Smooth muscle cell (in vitro differentiated cells): ENCODE results near the gene OR52J3. TPM values are rescaled to one million over a fixed set of nuclear protein-coding genes. Genes with fewer than 3 reads are reported as not detected.

Experiments used
- DNase-seq: peaks from one replicate; lab custom pipeline; 2025; ENCODE audit not compliant: unreplicated experiment; lab: John Stamatoyannopoulos, UW
- H2AFZ ChIP-seq: fragments of 200-600 bp; sonication (generic); 2 replicates; pipeline ENCODE4 v1.6.0; 2016; ENCODE audit warnings: antibody characterized with exemption, low read depth, mild to moderate bottlenecking
- H3F3A ChIP-seq: fragments of 200-600 bp; sonication (generic); 2 replicates; pipeline ENCODE4 v1.6.0; 2017; ENCODE audit warnings: antibody characterized with exemption, low read depth
- H3K27ac ChIP-seq: fragments of 200-600 bp; sonication (generic); 2 replicates; pipeline ENCODE4 v1.5.1; 2016; ENCODE audit warnings: low read depth, mild to moderate bottlenecking
- H3K27me3 ChIP-seq: fragments of 200-600 bp; sonication (generic); 2 replicates; pipeline ENCODE4 v1.6.1; 2016; ENCODE audit warnings: low read depth, mild to moderate bottlenecking
- H3K36me3 ChIP-seq: fragments of 200-600 bp; sonication (generic); 2 replicates; pipeline ENCODE4 v1.5.1; 2016; ENCODE audit warnings: low read depth
- H3K4me1 ChIP-seq: fragments of 200-600 bp; sonication (generic); 2 replicates; pipeline ENCODE4 v1.5.1; 2016; ENCODE audit warnings: low read depth
- H3K4me2 ChIP-seq: fragments of 200-600 bp; sonication (generic); 2 replicates; pipeline ENCODE4 v1.6.0; 2016; ENCODE audit warnings: mild to moderate bottlenecking
- H3K4me3 ChIP-seq: fragments of 200-600 bp; sonication (generic); 2 replicates; pipeline ENCODE4 v1.5.1; 2016; ENCODE audit warnings: mild to moderate bottlenecking
- H3K79me2 ChIP-seq: fragments of 200-600 bp; sonication (generic); 2 replicates; pipeline ENCODE4 v1.6.0; 2016; ENCODE audit warnings: low read depth, mild to moderate bottlenecking
- H3K9ac ChIP-seq: fragments of 200-600 bp; sonication (generic); 2 replicates; pipeline ENCODE4 v1.6.0; 2016; ENCODE audit warnings: low read depth
- H3K9me3 ChIP-seq: fragments of 200-600 bp; sonication (generic); replicated peaks from 2 replicates; pipeline ENCODE4 v1.5.1; 2016; ENCODE audit warnings: low read depth
- H4K20me1 ChIP-seq: fragments of 200-600 bp; sonication (generic); 2 replicates; pipeline ENCODE4 v1.6.0; 2016; ENCODE audit warnings: low read depth
- CTCF ChIP-seq: fragments of 200-600 bp; sonication (generic); IDR thresholded peaks from 2 replicates; pipeline ENCODE4 v1.5.1; 2017; ENCODE audit warnings: borderline replicate concordance, mild to moderate bottlenecking, antibody characterized with exemption; ENCODE audit not compliant: insufficient read depth, poor library complexity, severe bottlenecking
- WGBS: methylation state at CpG from one replicate; pipeline ENCODE4 v1.1.7; 2016; ENCODE audit warnings: low lambda C conversion rate; 5-methylcytosine and 5-hydroxymethylcytosine counted together
- polyA plus RNA-seq: library from polyadenylated mRNA; unstranded; fragments of >200 nt; fragmentation: Nextera tagmentation; extraction: Ambion mirVana; gene quantifications from 2 replicates; pipeline ENCODE4 v1.2.1, GENCODE V29; 2016
- total RNA-seq: library from RNA; depleted of rRNA; stranded (reverse); fragments of >200 nt; gene quantifications from 2 replicates; pipeline ENCODE4 v1.2.3, GENCODE V29; 2014

Gene OR52J3
- total and polyA plus RNA-seq, 2 experiments from 2014 or later, result not detected

- no peak for DNase-seq
- Histone ChIP-seq H3K4me1 (no peaks in the 10 kb centered on the region), H3K4me2 (no peak overlapping the region), H3K27ac (no peak overlapping the region), H3K36me3 (no peaks in the 10 kb centered on the region), H3F3A (no peaks in the 10 kb centered on the region), H3K79me2 (no peaks in the 10 kb centered on the region), H3K4me3 (no peak overlapping the region), H3K9ac (no peak overlapping the region), H3K9me3 (no peaks in the 10 kb centered on the region), H4K20me1 (no peaks in the 10 kb centered on the region), H2AFZ (no peak overlapping the region), H3K27me3 (peaks cover 7% of the 10 kb centered on the region)
- 81% methylated on average over 1 of the region's 1 CpG for WGBS
- TF ChIP-seq CTCF, result no peak
Measured at GRCh38 chr11:5013012-5013411, 33.3 kb upstream of the OR52J3 start.

- Histone ChIP-seq H3K4me2 (no peak overlapping the region), H3K36me3 (no peaks in the 10 kb centered on the region), H3K79me2 (no peaks in the 10 kb centered on the region), H3K9ac (no peak overlapping the region), H3K27me3 (no peaks in the 10 kb centered on the region), H2AFZ (no peak overlapping the region), H3K9me3 (no peaks in the 10 kb centered on the region), H3F3A (no peaks in the 10 kb centered on the region), H3K4me3 (no peak overlapping the region), H4K20me1 (no peaks in the 10 kb centered on the region), H3K4me1 (no peaks in the 10 kb centered on the region), H3K27ac (no peak overlapping the region)
- DNase-seq, result no peak
- WGBS, result 97% methylated on average over 2 of the region's 2 CpGs
- no peak for TF ChIP-seq CTCF
Measured at GRCh38 chr11:5021996-5022395, 24.3 kb upstream of the OR52J3 start.

- no peak for DNase-seq
- no peak overlapping the region for H3K4me3 ChIP-seq
- no peaks in the 10 kb centered on the region for H3K4me1 ChIP-seq
- H3K4me2 ChIP-seq, result no peak overlapping the region
- H3K27me3 ChIP-seq, result no peaks in the 10 kb centered on the region
- 76% methylated on average over 2 of the region's 2 CpGs for WGBS
- no peaks in the 10 kb centered on the region for H3K79me2 ChIP-seq
- no peak overlapping the region for H3K27ac ChIP-seq
- H3K9ac ChIP-seq, result no peak overlapping the region
- H4K20me1 ChIP-seq, result no peaks in the 10 kb centered on the region
- H3K36me3 ChIP-seq, result no peaks in the 10 kb centered on the region
- no peaks in the 10 kb centered on the region for H3F3A ChIP-seq
- TF ChIP-seq CTCF, result no peak
- no peak overlapping the region for H2AFZ ChIP-seq
- no peaks in the 10 kb centered on the region for H3K9me3 ChIP-seq
Measured at GRCh38 chr11:5036669-5037068, 9.7 kb upstream of the OR52J3 start.

- no peaks in the 10 kb centered on the region for H3K36me3 ChIP-seq
Measured at GRCh38 chr11:5037926-5038325, 8.4 kb upstream of the OR52J3 start.

More at GRCh38 chr11:5037926-5038325, 8.4 kb upstream of the OR52J3 start:
- H3F3A ChIP-seq, result no peaks in the 10 kb centered on the region
- H4K20me1 ChIP-seq, result no peaks in the 10 kb centered on the region
- no peaks in the 10 kb centered on the region for H3K4me1 ChIP-seq
- no peak overlapping the region for H3K4me3 ChIP-seq
- H3K27ac ChIP-seq, result no peak overlapping the region
- no peak for TF ChIP-seq CTCF
- DNase-seq, result no peak
- 42% methylated on average over 2 of the region's 2 CpGs for WGBS
- no peaks in the 10 kb centered on the region for H3K27me3 ChIP-seq
- H2AFZ ChIP-seq, result no peak overlapping the region
- H3K79me2 ChIP-seq, result no peaks in the 10 kb centered on the region
- no peak overlapping the region for H3K9ac ChIP-seq
- H3K9me3 ChIP-seq, result no peaks in the 10 kb centered on the region
- no peak overlapping the region for H3K4me2 ChIP-seq
